Transverse colon (tissue), 4 donors: ENCODE results near the gene H2BK1. TPM values are rescaled to one million over a fixed set of nuclear protein-coding genes. Genes with fewer than 3 reads are reported as not detected.

ENCODE experiments used
- DNase-seq: peaks from one replicate; pipeline ENCODE4 v3.0.0-alpha.2; 2019
- H3K27ac ChIP-seq, 4 donors: fragments of 200-600 bp; sonication (generic); 2 replicates each; pipeline ENCODE4 v1.5.1; 2016 to 2018; ENCODE audit warnings: inconsistent platforms in 4 of 4
- H3K27me3 ChIP-seq: fragments of 200-600 bp; sonication (generic); 2 replicates; pipeline ENCODE4 v1.5.1; 2017; ENCODE audit warnings: inconsistent platforms
- H3K36me3 ChIP-seq, 4 donors: fragments of 200-600 bp; sonication (generic); 2 replicates each; pipeline ENCODE4 v1.5.1; 2017 to 2019; ENCODE audit warnings: inconsistent platforms in 4 of 4
- H3K4me1 ChIP-seq, 4 donors: fragments of 200-600 bp; sonication (generic); 2 replicates each; pipeline ENCODE4 v1.5.1; 2017 to 2020; ENCODE audit warnings: inconsistent platforms in 4 of 4
- H3K4me3 ChIP-seq, 4 donors: fragments of 200-600 bp; sonication (generic); 1 replicate in 1 of 4; 2 replicates in 3 of 4; pipeline versions ENCODE4 v1.5.1 to v1.6.1; 2017 to 2019; ENCODE audit warnings: inconsistent platforms in 4 of 4
- H3K9me3 ChIP-seq, 2 donors: fragments of 200-600 bp; sonication (generic); 2 replicates each; pipeline ENCODE4 v1.5.1; 2017 to 2019; ENCODE audit warnings: inconsistent platforms in 2 of 2
- CTCF ChIP-seq, 5 experiments: fragments of 200-600 bp in 3 of 5; fragments of 450-650 bp in 2 of 5; sonication (generic) in 3 of 5; IDR thresholded peaks; 1 replicate in 2 of 5; 2 replicates in 3 of 5; pipeline ENCODE4 v1.5.1; 2016 to 2017; ENCODE audit warnings: antibody characterized with exemption in 5 of 5, inconsistent platforms in 3 of 5, mild to moderate bottlenecking in 2 of 5, moderate library complexity in 1 of 5
- EP300 ChIP-seq: sonication (generic); formaldehyde crosslinking; IDR thresholded peaks from one replicate; pipeline ENCODE4 v1.6.1; 2017; ENCODE audit warnings: antibody characterized with exemption, low read depth
- POLR2A ChIP-seq: fragments of 450-650 bp; IDR thresholded peaks from one replicate; pipeline ENCODE4 v1.6.1; 2016; ENCODE audit warnings: antibody characterized with exemption, mild to moderate bottlenecking, moderate library complexity
- POLR2AphosphoS5 ChIP-seq, 3 donors: sonication (generic); formaldehyde crosslinking; IDR thresholded peaks; one replicate each; pipeline ENCODE4 v1.6.1; 2016; ENCODE audit warnings: antibody characterized with exemption in 3 of 3
- WGBS, 2 donors: methylation state at CpG; one replicate each; pipeline ENCODE4 v1.1.5; 2018; ENCODE audit warnings: low coverage in 1 of 2; 5-methylcytosine and 5-hydroxymethylcytosine counted together
- in situ Hi-C, 4 donors: fragments of 200-750 bp; cut with MboI; loops; one replicate each; pipeline versions ENCODE4 v1.15.0 to v1.15.1; 2017; ENCODE audit warnings: low sequenced_read_pairs in 3 of 4, low pct_ligation_motif_present in 1 of 4, low pct_unique_long_range_greater_than_20kb in 1 of 4
- intact Hi-C: fragments of 100-400 bp; cut with DNase I; formaldehyde crosslinking; loops from one replicate; pipeline ENCODE4 v1.15.1; 2023; ENCODE audit warnings: low total_unique reads
- total RNA-seq, 4 donors: library from RNA; depleted of rRNA; stranded (reverse); fragments of >200 nt; gene quantifications; one replicate each; pipeline ENCODE4 v1.1.0, GENCODE V29; 2016

Gene H2BK1
- total RNA-seq, 4 donors from 2014 or later = not detected

- Histone ChIP-seq H3K9me3 (no peaks in the 10 kb centered on the region), H3K4me3 (no peak overlapping the region), H3K36me3 (no peaks in the 10 kb centered on the region), H3K4me1 (no peaks in the 10 kb centered on the region), H3K27me3 (peaks cover 56% of the 10 kb centered on the region), H3K27ac (no peak overlapping the region)
- in situ Hi-C loops = loop anchor here in 1 of 4 donors (10.0 kb wide), 1 partner anchor 51 kb away; no protein-coding TSS in a partner anchor
- intact Hi-C loops = no loop called here
- no peak for DNase-seq
- WGBS, 2 donors = 75% methylated on average over 18 of the region's 23 CpGs; no CpG with 5 or more reads in 1 of the 2 donors
- TF ChIP-seq CTCF (IDR thresholded peaks at IDR 0.05) (no peak), EP300 (no peak), POLR2AphosphoS5 (IDR thresholded peaks at IDR 0.05) (no peak), POLR2A (no peak)
Observed at GRCh38 chr7:151175793-151176311, 34.4 kb downstream of the H2BK1 start.

- Histone ChIP-seq H3K36me3 (no peaks in the 10 kb centered on the region), H3K27ac (no peak overlapping the region), H3K27me3 (peaks cover 61% of the 10 kb centered on the region), H3K4me1 (no peaks in the 10 kb centered on the region), H3K9me3 (no peaks in the 10 kb centered on the region), H3K4me3 (no peak overlapping the region)
- TF ChIP-seq EP300 (no peak), POLR2AphosphoS5 (IDR thresholded peaks at IDR 0.05) (no peak), POLR2A (no peak), CTCF (IDR thresholded peaks at IDR 0.05) (no peak)
- intact Hi-C loops = no loop called here
- no peak for DNase-seq
- in situ Hi-C loops = loop anchor here in 1 of 4 donors (10.0 kb wide), 1 partner anchor 50 kb away; no protein-coding TSS in a partner anchor
- WGBS, 2 donors = 81 to 82% methylated on average over 9 to 16 of the region's 16 CpGs
Observed at GRCh38 chr7:151175047-151175792, 35.1 kb downstream of the H2BK1 start.

- DNase-seq = no peak
- in situ Hi-C loops = loop anchor here in 2 of 4 donors (5.0 to 10.0 kb wide), 2 partner anchors 47 to 50 kb away; no protein-coding TSS in a partner anchor
- no peaks in the 10 kb centered on the region for H3K36me3 ChIP-seq
Observed at GRCh38 chr7:151174246-151175046, 35.8 kb downstream of the H2BK1 start.

GRCh38 chr7:151173386-151174245, 36.7 kb downstream of the H2BK1 start:
- Histone ChIP-seq H3K27ac (no peak overlapping the region), H3K4me1 (no peaks in the 10 kb centered on the region), H3K27me3 (peaks cover 77% of the 10 kb centered on the region), H3K36me3 (no peaks in the 10 kb centered on the region), H3K9me3 (no peaks in the 10 kb centered on the region), H3K4me3 (no peak overlapping the region)
- in situ Hi-C loops (loop anchor here in 2 of 4 donors (5.0 to 10.0 kb wide), 2 partner anchors 46 to 49 kb away; no protein-coding TSS in a partner anchor), intact Hi-C loops (loop anchor here (5.0 kb wide), 1 partner anchor 129 kb away; no protein-coding TSS in a partner anchor)
- 84 to 85% methylated on average over 15 to 43 of the region's 43 CpGs for WGBS, 2 donors
- TF ChIP-seq POLR2AphosphoS5 (IDR thresholded peaks at IDR 0.05) (no peak), POLR2A (no peak), EP300 (no peak), CTCF (IDR thresholded peaks at IDR 0.05) (no peak)
- no peak for DNase-seq

More at GRCh38 chr7:151174246-151175046, 35.8 kb downstream of the H2BK1 start:
- Histone ChIP-seq H3K4me3 (no peak overlapping the region), H3K27me3 (peaks cover 69% of the 10 kb centered on the region), H3K4me1 (no peaks in the 10 kb centered on the region), H3K9me3 (no peaks in the 10 kb centered on the region), H3K27ac (no peak overlapping the region)
- intact Hi-C loops = loop anchor here (5.0 kb wide), 1 partner anchor 128 kb away; no protein-coding TSS in a partner anchor
- 62 to 74% methylated on average over 32 to 54 of the region's 77 CpGs for WGBS, 2 donors
- TF ChIP-seq POLR2A (no peak), POLR2AphosphoS5 (IDR thresholded peaks at IDR 0.05) (no peak)
